ENCODE measurements around the gene GABBR2.
"Not testable (repeated sequence)": the region's sequence is repeated elsewhere in the genome, so short reads cannot be mapped to it uniquely, and the experiment has no call there.

GABBR2 gene

DNA sequence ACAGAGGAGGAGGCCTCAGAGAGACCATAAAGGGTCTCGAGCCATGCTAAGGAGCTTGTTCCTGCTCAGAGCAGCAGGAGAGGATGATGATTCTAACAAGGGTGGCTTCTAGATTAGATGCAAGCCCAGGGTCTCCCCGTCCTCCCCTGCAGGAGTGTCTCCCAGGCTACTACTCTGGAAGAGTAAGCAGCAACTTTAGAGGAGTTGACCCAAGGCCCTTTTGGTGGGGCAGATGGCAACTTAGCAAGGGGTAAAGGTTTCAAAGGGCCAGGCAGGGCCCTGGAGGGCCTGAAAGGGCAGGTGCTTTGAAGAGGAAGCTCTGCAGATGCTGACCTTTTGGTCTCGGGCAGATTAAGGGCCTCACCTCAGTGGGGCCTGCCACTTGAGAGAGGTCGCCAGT is 174.9 kb downstream of the GABBR2 start:
- DNase-seq = no peak

DNA sequence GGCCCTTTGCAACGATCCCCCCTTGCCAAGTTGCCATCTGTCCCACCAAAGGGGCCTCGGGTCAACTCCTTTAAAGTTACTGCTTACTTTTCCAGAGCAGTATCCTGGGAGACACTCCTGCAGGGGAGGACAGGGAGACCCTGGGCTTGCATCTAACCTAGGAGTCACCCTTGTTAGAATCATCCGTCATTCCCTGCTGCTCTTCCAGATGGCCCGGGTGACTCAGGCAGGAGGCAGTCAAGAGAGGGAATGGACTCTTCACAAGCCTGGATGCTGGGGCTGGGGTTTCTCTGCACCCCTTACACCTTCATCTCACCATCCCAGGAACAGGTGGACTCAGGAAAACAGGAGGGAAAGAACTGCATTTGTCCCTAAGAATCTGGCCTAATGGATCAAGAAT is 175.6 kb downstream of the GABBR2 start:
- DNase-seq = no peak

DNA sequence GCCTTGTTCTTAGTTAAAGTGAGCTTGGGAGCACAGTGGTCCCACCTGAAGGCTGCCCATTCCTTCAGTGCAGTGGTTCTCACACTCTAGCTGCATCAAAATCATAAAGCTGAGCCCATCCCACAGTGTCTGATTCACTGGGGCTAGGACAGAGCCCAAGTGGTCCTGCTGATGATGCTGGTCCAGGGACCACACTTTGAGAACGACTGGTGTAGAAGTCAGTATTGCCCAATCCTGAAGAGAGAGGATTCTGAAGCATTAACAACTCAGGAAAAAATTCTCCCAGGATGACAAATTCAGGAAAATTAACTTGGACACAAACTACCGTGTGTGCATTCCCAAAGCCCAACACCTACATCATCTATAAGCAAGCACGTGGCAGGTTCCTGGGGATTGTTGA is 176.2 kb downstream of the GABBR2 start:
- DNase-seq = no peak

- no peak for DNase-seq
Observed at GRCh38 chr9:98532147-98532546, 176.6 kb downstream of the GABBR2 start.

- DNase-seq = no peak
Observed at GRCh38 chr9:98530806-98531386, 177.8 kb downstream of the GABBR2 start.

DNA sequence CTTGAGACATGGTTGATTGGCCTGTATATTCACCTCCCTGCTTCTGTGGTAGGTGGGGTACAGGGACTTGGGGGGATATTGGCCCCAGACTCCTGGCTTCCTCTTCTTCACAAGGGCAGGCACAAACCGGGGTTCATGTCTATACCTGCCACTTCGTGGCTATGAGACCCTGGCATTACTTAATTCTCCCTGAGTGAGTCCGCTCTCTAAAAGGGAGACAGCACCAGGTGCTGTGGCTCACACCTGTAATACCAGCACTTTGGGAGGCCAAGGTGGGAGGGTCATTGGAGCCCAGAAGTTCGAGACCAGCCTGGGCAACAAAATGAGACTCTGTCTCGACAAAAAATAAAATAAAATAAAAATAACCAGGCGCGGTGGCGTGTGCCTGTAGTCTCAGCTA is 178.5 kb downstream of the GABBR2 start:
- DNase-seq = no peak

DNA sequence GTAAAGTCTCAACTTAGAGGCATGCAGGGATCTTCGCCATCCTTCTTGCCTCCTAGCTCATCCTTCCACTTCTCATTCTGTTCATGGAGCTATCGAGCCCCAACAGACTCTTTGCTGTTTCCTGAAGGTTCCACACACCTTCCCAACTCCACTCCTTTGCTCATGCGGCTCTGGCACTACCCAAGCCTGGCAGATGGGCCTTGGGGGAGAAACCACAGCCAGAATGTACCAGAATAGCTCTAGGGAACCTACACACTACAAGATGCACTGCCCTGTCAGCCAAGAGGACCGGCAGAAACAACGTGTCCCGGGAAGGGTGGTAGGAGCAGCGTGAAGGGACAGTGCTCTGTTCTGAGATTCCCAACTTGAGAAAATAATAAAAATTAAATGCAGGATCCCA is 178.9 kb downstream of the GABBR2 start:
- DNase-seq = no peak

GRCh38 chr9:98523231-98523901 is 185.4 kb downstream of the GABBR2 start:
- DNase-seq = no peak

DNA sequence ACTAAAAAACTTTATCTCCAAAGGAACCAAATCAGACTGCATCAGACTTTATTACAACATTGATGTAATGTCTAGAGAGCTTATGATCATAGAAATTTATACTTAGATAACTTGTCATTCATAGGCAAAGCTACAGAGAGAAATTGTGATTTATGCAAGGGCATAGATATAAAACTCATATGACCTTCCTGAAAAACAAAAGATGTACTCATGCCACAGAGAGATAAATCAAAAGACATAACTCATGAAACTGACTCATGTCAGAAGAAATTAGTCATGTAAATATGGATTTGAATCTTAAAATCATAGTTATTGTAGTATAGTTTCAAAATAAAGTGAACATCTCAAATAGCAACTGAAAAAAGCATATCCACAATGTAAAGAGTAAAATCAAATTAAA is 186.2 kb downstream of the GABBR2 start:
- DNase-seq = no peak

GRCh38 chr9:98521141-98521540 is 187.6 kb downstream of the GABBR2 start:
- DNase-seq = no peak

DNA sequence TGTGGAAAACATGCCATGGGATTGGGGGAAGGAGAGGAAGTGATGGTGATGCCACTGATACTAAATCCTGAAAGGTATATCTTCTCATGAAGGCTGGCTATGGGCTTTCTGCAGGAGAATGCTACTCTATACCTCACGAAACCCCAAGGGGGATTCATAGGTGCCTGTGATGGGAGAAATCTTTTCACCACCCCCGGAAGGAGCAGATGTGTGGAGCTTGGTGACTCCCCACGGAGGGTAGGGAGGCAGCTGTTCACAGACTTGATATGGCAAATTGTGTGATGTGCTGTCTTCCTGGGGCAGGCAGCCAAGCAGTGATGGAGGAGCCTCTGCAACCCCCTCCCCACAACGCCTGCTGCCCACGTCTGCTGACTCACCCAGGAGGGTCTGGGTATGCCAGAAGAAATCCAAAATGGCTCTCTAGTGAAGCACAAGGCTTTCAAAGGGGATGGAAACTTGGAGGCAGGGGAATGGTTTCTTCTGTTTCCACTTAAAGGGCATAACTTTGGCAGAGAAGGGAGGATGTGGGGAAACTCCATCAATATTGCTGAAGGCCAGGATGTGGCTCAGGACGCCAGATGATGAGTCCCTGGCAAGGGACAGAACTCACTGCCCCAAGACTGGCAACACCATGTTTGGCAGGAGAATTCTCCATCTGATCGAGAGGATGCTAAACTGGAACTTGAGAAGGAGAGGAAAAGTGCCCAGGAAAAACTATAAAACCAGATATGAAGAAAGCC is 188.3 kb downstream of the GABBR2 start:
- no peak for DNase-seq

GRCh38 chr9:98519641-98520040 is 189.1 kb downstream of the GABBR2 start:
- no peak for DNase-seq

DNA sequence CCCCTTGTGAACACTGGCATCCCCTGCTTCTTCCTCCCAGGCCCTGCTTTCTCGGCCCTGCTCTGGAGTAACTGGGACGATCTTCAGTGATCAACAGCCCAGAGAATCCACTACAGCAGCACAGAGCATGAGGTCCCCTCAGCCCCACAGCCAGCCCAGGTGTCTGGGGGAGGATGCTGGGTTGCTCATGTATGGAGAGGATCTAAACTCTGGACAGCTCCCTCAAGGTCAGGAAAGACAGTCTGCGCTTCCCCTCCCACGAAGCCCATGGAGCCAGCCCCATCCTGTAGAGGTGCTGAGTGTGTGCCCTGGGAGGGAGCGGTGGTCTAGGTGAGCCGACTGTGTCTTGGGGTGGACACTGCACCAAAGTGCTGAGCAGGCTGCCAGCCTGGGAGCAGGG is 190.2 kb downstream of the GABBR2 start:
- DNase-seq = no peak

DNA sequence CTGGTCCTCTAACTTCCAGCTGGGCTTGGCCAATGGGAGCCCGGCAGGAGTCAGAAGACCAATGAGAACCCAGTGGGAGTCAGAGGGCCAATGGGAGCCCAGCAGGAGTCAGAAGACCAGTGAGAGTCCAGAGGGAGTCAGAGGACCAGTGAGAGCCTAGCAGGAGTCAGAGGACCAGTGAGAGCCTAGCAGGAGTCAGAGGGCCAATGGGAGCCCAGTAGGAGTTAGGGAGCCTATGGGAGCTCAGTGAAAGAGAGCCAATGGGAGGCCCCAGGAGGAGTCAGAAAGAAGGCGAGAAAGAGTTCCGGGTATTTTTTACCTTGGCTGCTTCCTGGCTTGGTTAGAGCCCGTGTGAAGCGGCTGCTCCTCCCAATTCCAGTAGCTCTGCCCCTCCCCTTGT is 191.0 kb downstream of the GABBR2 start:
- DNase-seq = no peak

DNA sequence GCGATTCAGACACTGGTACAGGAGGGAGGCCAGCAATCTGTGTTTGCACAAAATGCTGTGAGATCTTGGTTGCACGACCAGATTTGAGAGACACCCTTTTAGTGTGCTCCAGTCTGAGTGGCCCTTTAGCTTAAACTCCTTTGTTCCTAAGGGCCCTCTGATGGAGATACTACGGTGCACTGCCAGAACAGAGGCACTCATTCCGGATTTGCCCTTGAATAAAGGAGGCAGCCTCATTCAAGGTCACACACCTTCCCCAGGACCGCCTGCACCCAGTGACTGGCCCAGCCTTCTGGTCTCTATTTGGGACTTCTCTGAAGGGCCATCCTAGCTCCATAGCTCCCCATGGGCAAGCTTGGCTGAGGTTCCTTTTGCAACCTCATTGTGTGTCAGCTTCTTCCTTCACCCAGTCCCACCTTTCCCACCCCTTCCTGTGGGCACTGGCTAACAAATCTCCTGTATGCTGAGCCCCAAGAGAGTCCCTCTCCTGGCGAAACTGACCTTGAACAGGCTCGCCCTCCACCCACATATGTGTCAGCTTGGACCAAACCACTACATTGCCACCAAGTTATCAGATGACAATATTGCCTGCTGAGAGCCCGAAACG is 191.7 kb downstream of the GABBR2 start:
- no peak for DNase-seq

DNA sequence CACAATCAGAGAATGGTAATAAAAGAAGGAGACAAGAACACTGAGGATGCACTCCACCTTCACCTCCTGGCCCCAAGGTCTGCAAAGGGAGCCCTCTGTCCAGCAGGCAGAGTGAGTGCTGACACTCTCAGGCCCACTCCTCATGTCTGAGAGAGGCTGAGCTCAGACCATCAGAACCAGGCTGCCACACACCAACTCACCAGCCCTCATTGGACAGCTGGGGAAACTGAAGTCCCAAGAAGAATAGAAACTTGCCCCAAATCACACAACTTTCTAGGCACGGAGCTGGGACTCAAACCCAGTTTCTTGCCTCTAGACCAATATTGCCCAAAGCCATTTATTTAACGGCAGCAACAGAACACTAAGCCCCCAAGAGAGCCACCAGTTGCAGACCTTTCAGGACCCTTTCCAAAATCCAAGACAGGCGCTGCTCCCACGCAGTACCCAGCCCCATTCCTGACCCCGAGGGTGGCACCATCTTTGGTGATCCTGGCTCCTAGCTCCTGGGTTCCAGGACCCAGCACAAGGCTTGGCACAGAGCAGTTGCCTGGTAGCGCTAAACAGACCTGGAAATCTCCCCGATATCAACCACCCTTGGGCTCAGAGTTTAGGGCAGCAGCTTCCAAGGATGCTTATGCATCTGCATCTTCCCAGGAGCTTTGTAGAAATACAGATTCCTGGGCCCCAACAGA is 192.4 kb downstream of the GABBR2 start:
- no peak for DNase-seq

DNA sequence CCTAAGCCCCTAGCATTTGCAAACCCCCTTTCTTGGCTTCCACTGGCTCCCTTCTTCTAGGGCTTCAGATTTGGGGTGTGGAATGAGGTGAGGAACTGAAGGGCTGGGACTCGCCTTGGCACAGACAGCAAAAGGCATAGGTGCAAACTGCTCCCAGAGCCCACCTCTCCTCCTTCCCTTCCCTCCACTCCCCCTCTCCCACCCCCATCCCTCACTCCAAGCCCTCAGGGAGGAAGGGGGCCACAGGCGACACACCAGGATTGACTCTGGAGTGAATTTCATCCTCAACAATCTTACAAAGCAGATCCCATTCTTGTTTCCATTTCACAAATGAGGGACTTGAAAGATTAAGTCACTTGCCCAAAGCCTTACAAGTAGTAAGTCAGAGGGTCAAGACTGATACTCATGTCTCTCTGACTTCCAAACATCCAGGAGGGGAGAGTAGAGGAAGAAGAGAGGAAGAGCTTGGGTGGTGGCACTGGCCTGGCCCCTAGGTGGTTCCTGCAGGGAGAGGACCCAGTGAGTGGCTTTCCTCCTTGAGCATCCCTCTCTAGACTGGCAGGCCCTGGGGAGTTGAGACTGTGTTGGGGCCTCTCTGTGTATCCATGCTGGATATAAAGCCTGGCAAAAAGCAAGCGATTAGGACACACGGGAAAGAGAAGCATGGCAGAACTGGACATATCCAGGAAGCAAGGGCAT is 193.1 kb downstream of the GABBR2 start:
- no peak for DNase-seq

DNA sequence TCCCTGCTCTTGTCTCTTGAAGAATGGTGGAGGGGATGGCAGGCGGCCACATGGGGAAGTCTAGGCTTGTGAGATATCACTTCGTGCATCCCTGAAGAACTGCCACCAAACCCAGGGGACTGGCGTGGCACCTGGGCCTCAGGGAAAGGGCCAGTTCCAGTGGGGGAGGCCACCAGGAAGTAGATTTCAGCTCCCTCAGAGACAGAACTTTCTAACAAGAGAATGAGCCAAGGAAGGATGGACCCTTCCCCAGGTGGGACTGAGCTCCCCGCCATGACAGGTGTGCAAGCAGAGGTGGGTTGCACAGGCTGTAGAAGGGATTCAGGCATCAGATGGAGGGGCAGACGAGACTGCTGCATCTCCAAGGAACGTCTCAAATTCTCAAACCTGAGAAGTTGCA is 193.9 kb downstream of the GABBR2 start:
- DNase-seq = no peak

- not testable (repeated sequence) for DNase-seq
Observed at GRCh38 chr9:98508217-98508919, 200.4 kb downstream of the GABBR2 start.

GRCh38 chr9:98506422-98507054 is 202.2 kb downstream of the GABBR2 start:
- no peak for DNase-seq

Data from DMS79 (cell line).